ENCODE measurements around the gene SPINK8.

The SPINK8 gene

DNA sequence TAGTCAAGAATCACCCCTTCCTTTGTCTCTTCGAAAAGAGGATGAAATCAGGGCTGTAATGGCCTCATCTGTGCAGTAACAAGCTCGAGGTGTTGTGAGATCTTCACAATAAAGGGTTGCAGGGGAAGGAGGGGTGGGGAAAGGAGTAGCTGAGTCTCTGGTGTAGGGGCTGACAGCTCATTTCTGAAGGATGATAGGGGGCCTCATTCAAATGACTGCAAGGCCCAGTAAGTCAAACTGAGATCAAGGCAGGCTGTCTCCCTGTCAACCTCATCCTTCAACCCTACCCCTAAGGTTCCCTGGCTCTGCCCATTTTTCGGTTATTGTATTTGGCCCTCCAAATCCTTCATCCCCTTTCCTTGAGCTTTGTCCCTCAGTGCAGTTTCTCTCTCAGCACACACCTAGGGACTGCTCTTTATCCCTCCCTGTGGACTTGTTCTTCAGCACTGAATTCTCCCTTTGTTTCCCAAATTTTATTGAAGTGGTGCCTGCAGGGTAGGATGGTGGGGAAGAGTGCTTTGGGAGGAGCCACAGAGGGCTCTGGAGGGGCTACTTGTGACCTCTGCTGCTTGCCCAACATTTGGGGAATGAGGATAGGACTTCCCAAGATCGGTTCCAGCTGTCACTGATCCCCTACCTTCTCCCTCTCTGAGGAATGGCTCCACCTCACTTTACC, 54.4 kb downstream of the SPINK8 start:
- no peak overlapping the region for H3K27ac ChIP-seq (ENCODE audit: low read length)
- DNase-seq: no peak

DNA sequence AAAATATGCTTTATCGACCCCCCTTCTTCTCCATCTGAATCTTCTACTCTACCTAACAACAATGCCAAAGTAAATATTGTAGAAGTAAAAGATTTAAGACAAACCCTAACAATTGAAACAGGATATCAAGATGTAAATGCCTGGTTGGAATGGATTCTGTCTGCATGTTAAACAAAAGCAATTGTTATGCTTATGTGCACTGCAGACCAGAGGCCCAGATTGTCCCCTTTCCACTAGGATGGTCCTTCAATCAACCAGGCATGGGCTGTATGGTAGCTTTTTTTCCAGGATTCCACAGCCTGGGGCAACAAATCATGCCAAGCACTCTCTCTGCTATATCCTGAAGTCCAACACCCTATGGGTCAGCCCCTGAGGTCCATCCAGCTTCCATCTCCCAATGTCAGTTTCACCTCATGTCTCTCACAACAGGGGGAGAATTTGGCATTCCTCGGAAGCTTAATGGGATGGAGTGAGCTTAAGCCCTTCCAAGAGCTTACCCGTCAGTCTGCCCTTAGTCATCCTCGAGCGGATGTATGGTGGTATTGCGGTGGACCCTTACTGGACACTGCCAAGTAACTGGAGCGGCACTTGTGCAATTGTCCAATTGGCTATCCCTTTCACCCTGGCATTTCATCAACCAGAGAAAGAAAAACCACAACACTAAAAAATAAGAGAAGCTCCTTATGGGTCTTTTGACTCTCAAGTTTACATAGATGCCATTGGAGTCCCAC, 56.4 kb downstream of the SPINK8 start:
- no peaks in the 10 kb centered on the region for H3K27me3 ChIP-seq (ENCODE audit: insufficient read depth, low read length, poor library complexity)
- no peaks in the 10 kb centered on the region for H3K36me3 ChIP-seq (ENCODE audit: insufficient read depth, low read length)
- ATAC-seq (ENCODE audit: insufficient read depth, low read depth): no peak
- H3K79me2 ChIP-seq (ENCODE audit: insufficient read depth, low read length): no peaks in the 10 kb centered on the region
- H3K4me3 ChIP-seq (ENCODE audit: low read depth in 1 of 2, low read length in 2 of 2): no peak overlapping the region
- no peak for DNase-seq
- no peaks in the 10 kb centered on the region for H3K9me3 ChIP-seq (ENCODE audit: insufficient read depth, low read length, severe bottlenecking)
- no peaks in the 10 kb centered on the region for H3K4me1 ChIP-seq (ENCODE audit: insufficient read depth, low read length)
- H3K9ac ChIP-seq (ENCODE audit: low read depth, low read length): no peak overlapping the region
- H4K20me1 ChIP-seq (ENCODE audit: insufficient read depth, low read length): no peaks in the 10 kb centered on the region
- H2AFZ ChIP-seq (ENCODE audit: low read depth, low read length): no peak overlapping the region
- H3K4me2 ChIP-seq (ENCODE audit: insufficient read depth, low read length): no peak overlapping the region
- no peak overlapping the region for H3K27ac ChIP-seq (ENCODE audit: low read length)
- TF ChIP-seq, protein P1, sequence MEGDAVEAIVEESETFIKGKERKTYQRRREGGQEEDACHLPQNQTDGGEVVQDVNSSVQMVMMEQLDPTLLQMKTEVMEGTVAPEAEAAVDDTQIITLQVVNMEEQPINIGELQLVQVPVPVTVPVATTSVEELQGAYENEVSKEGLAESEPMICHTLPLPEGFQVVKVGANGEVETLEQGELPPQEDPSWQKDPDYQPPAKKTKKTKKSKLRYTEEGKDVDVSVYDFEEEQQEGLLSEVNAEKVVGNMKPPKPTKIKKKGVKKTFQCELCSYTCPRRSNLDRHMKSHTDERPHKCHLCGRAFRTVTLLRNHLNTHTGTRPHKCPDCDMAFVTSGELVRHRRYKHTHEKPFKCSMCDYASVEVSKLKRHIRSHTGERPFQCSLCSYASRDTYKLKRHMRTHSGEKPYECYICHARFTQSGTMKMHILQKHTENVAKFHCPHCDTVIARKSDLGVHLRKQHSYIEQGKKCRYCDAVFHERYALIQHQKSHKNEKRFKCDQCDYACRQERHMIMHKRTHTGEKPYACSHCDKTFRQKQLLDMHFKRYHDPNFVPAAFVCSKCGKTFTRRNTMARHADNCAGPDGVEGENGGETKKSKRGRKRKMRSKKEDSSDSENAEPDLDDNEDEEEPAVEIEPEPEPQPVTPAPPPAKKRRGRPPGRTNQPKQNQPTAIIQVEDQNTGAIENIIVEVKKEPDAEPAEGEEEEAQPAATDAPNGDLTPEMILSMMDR (IDR thresholded peaks at IDR 0.05; ENCODE audit: borderline replicate concordance, extremely low read depth, low read length, poor library complexity, severe bottlenecking): no peak
- no peak for TF ChIP-seq EZH2 (IDR thresholded peaks at IDR 0.05; ENCODE audit: borderline replicate concordance, low read depth, low read length, severe bottlenecking)

More for the DNA sequence above, 54.4 kb downstream of the SPINK8 start:
- Histone ChIP-seq H3K27me3 (ENCODE audit: insufficient read depth, low read length, poor library complexity) (no peaks in the 10 kb centered on the region), H3K36me3 (ENCODE audit: insufficient read depth, low read length) (no peaks in the 10 kb centered on the region), H2AFZ (ENCODE audit: low read depth, low read length) (no peak overlapping the region), H3K79me2 (ENCODE audit: insufficient read depth, low read length) (no peaks in the 10 kb centered on the region), H3K4me3 (ENCODE audit: low read depth in 1 of 2, low read length in 2 of 2) (no peak overlapping the region), H3K4me1 (ENCODE audit: insufficient read depth, low read length) (no peaks in the 10 kb centered on the region), H3K9me3 (ENCODE audit: insufficient read depth, low read length, severe bottlenecking) (no peaks in the 10 kb centered on the region), H3K9ac (ENCODE audit: low read depth, low read length) (no peak overlapping the region), H3K4me2 (ENCODE audit: insufficient read depth, low read length) (no peak overlapping the region), H4K20me1 (ENCODE audit: insufficient read depth, low read length) (no peaks in the 10 kb centered on the region)
- ATAC-seq (ENCODE audit: insufficient read depth, low read depth): no peak
- TF ChIP-seq EZH2 (IDR thresholded peaks at IDR 0.05; ENCODE audit: borderline replicate concordance, low read depth, low read length, severe bottlenecking): no peak
- TF ChIP-seq, protein P1 (IDR thresholded peaks at IDR 0.05; ENCODE audit: borderline replicate concordance, extremely low read depth, low read length, poor library complexity, severe bottlenecking): no peak

DNA sequence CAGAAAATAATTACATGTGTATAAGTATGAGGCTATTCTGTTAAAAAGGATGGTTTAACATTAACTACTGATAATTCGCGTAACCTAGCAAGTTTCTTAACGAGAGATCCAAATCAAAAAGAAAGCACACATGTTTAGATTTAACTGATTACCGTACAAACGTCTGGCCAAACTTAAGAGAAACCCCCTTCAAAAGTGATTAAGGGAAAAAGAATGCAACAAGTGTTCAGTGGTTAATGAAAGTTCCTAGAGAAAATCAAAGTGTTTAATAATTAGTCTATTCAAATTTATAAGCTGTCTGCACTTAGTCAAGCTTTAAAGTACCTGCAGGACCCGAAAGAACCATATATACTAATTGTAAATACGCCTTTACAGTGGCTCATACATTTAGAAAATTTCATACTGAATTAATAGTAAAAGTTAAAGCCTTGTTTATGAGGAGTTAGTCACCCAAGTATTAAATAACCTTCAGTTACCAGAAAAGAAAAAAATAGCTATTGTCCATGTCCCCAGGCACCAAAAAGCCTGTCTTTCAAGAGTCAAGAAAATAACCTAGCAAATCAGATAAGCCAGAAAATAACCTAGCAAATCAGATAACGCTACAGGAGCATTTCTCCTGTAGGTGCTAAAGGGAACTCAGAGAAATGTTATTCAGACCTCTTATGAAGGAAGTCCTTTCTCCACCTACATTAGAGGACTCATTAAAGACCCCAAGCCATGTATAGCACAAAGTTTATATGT, 58.0 kb downstream of the SPINK8 start:
- ATAC-seq (ENCODE audit: insufficient read depth, low read depth) (no peak), DNase-seq (no peak)
- TF ChIP-seq, protein P1 (IDR thresholded peaks at IDR 0.05; ENCODE audit: borderline replicate concordance, extremely low read depth, low read length, poor library complexity, severe bottlenecking): no peak
- TF ChIP-seq EZH2 (IDR thresholded peaks at IDR 0.05; ENCODE audit: borderline replicate concordance, low read depth, low read length, severe bottlenecking): no peak
- Histone ChIP-seq H3K9me3 (ENCODE audit: insufficient read depth, low read length, severe bottlenecking) (no peaks in the 10 kb centered on the region), H3K4me2 (ENCODE audit: insufficient read depth, low read length) (no peak overlapping the region), H3K4me1 (ENCODE audit: insufficient read depth, low read length) (no peaks in the 10 kb centered on the region), H2AFZ (ENCODE audit: low read depth, low read length) (no peak overlapping the region), H3K27ac (ENCODE audit: low read length) (no peak overlapping the region), H3K4me3 (ENCODE audit: low read depth in 1 of 2, low read length in 2 of 2) (no peak overlapping the region), H3K79me2 (ENCODE audit: insufficient read depth, low read length) (no peaks in the 10 kb centered on the region), H3K9ac (ENCODE audit: low read depth, low read length) (no peak overlapping the region), H3K27me3 (ENCODE audit: insufficient read depth, low read length, poor library complexity) (no peaks in the 10 kb centered on the region), H3K36me3 (ENCODE audit: insufficient read depth, low read length) (no peaks in the 10 kb centered on the region), H4K20me1 (ENCODE audit: insufficient read depth, low read length) (no peaks in the 10 kb centered on the region)
